K562 (cell line): ENCODE results near the gene SLC16A1. TPM values are rescaled to one million over a fixed set of nuclear protein-coding genes. Genes with fewer than 3 reads are reported as not detected.

Experiments used
- DIDO1 ChIP-seq: fragments of 450-650 bp; IDR thresholded peaks from 2 replicates; pipeline ENCODE4 v1.6.1; 2016; ENCODE audit warnings: low read depth, missing biosample characterization, missing genetic modification characterization
- FUS ChIP-seq: fragments of 200-400 bp; formaldehyde crosslinking; optimal IDR thresholded peaks from 2 replicates; pipeline ENCODE3; 2017; ENCODE audit warnings: low read depth, low read length
- HDAC6 ChIP-seq: IDR thresholded peaks from 2 replicates; pipeline ENCODE4 v1.6.1; 2012; ENCODE audit warnings: low read depth, mild to moderate bottlenecking, control low read depth, inconsistent platforms, low read length, moderate library complexity
- HSF4 ChIP-seq: fragments of 250-450 bp; sonication (Bioruptor Pico); IDR thresholded peaks from 2 replicates; pipeline ENCODE4 v2.1.2; 2022; ENCODE audit warnings: mild to moderate bottlenecking, moderate library complexity, borderline replicate concordance
- RBM14 ChIP-seq: fragments of 200-400 bp; formaldehyde crosslinking; IDR thresholded peaks from 2 replicates; pipeline ENCODE4 v1.6.1; 2018; ENCODE audit warnings: low read depth, mild to moderate bottlenecking, low read length, moderate library complexity, borderline replicate concordance; ENCODE audit not compliant: insufficient read depth
- SMARCC2 ChIP-seq: fragments of 450-650 bp; IDR thresholded peaks from 2 replicates; pipeline ENCODE4 v1.6.1; 2017; ENCODE audit warnings: antibody characterized with exemption, moderate library complexity, mild to moderate bottlenecking, low read depth
- TAF1 ChIP-seq: IDR thresholded peaks from 2 replicates; pipeline ENCODE4 v1.6.1; 2011; ENCODE audit warnings: mild to moderate bottlenecking, low read length, moderate library complexity; ENCODE audit not compliant: insufficient read depth, control insufficient read depth, severe bottlenecking; ENCODE audit errors: extremely low read depth
- TRIM24 ChIP-seq, 2 experiments: fragments of 450-650 bp; IDR thresholded peaks; 2 replicates each; pipeline ENCODE4 v1.6.1; 2016
- U2AF2 ChIP-seq: fragments of 200-400 bp; formaldehyde crosslinking; optimal IDR thresholded peaks from 2 replicates; pipeline ENCODE3; 2017; ENCODE audit warnings: low read depth, mild to moderate bottlenecking, low read length
- ZEB2 ChIP-seq: fragments of 450-650 bp; IDR thresholded peaks from 2 replicates; pipeline ENCODE4 v1.6.1; 2016
- ZNF124 ChIP-seq: sonication (generic); formaldehyde crosslinking; IDR thresholded peaks from 2 replicates; pipeline ENCODE4 v1.8.1; 2022; ENCODE audit warnings: missing genetic modification reagents
- ZNF3 ChIP-seq: fragments of 250-450 bp; sonication (Bioruptor Pico); IDR thresholded peaks from 2 replicates; pipeline ENCODE4 v1.5.0; 2021; ENCODE audit warnings: mild to moderate bottlenecking, moderate library complexity
- ZNF830 ChIP-seq: fragments of 250-450 bp; sonication (Bioruptor Pico); IDR thresholded peaks from 2 replicates; pipeline ENCODE4 v1.5.0; 2021; ENCODE audit warnings: mild to moderate bottlenecking
- polyA plus RNA-seq, 8 experiments: library from polyadenylated mRNA; depleted of rRNA in 4 of 8; stranded (reverse) in 5 of 8; unstranded in 3 of 8; fragments of >200 nt; fragmentation: Nextera tagmentation in 2 of 8; fragmentation: Illumina TruSeq in 1 of 8; extraction: Ambion mirVana in 2 of 8; extraction: Trizol in 1 of 8; gene quantifications; 2 replicates each; pipeline versions ENCODE4 v1.2.1 to v1.2.3, GENCODE V29; 2011 to 2014; ENCODE audit warnings: inconsistent platforms in 1 of 8, missing spikeins in 1 of 8
- total RNA-seq, 7 experiments: library from RNA; depleted of rRNA in 6 of 7; stranded (reverse); fragments of >200 nt in 6 of 7; fragmentation: Illumina TruSeq in 2 of 7; extraction: Trizol in 2 of 7; gene quantifications; 2 replicates each; pipeline versions ENCODE4 v1.2.1 to v1.2.3, GENCODE V29; 2011 to 2021; ENCODE audit warnings: low replicate concordance in 1 of 7
- TF ChIP-seq, protein P1 (sequence below), 2 experiments: fragments of 150-350 bp in 1 of 2; IDR thresholded peaks; 2 replicates each; pipeline ENCODE4 v1.6.1; 2012 to 2016; ENCODE audit warnings: low read depth in 2 of 2, low read length in 2 of 2, mild to moderate bottlenecking in 1 of 2, moderate library complexity in 1 of 2
- TF ChIP-seq, protein P2 (sequence below): fragments of 250-450 bp; sonication (Bioruptor Pico); IDR thresholded peaks from 2 replicates; pipeline ENCODE4 v1.8.0; 2022; ENCODE audit warnings: inconsistent platforms

SLC16A1 gene
- total and polyA plus RNA-seq, 9 of the 15 experiments (the other 6 are each of a cell fraction or from before 2014, with no cell fraction given) = 73.1 to 244 (median 117) TPM

DNA sequence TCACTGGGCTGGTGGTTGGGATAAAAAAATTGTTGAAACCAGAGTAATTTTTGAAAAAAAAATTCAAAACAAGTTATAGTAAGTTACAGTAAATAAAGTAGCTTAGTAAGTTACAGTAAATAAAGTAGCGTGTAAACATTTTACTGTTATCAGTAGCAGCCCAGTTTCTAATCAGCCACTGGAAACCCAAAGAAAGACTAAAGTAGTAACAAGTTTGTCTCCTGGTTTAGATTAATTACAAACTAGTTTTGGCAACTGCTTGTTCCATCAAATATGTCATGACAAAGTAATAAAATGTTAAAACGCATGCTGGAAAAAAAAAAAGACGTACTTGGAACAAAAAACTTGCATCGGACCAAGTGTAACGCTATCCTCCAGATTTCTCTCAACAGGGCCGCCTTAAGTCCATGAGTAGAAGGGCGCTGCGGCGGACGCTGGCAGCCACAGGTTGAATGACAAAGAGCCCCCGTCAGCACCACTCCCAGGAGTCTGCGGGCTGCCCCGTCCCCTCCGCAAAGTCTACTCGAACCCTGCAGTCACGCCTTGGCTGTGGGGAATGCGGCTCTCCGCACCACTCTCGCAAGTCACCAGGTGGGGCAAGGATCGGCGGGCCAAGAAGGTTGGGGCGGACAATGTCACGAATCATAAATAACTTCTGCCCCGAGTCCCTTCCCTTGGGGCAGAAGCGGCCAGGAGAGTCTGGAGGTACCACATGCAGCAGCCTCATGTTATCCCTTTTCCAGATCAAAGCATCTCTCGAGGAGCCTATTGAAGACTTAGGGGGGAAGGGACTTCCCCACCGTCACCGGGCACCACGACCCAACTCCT, 837 bp downstream of the SLC16A1 start (continued):
- TF ChIP-seq, protein P1, sequence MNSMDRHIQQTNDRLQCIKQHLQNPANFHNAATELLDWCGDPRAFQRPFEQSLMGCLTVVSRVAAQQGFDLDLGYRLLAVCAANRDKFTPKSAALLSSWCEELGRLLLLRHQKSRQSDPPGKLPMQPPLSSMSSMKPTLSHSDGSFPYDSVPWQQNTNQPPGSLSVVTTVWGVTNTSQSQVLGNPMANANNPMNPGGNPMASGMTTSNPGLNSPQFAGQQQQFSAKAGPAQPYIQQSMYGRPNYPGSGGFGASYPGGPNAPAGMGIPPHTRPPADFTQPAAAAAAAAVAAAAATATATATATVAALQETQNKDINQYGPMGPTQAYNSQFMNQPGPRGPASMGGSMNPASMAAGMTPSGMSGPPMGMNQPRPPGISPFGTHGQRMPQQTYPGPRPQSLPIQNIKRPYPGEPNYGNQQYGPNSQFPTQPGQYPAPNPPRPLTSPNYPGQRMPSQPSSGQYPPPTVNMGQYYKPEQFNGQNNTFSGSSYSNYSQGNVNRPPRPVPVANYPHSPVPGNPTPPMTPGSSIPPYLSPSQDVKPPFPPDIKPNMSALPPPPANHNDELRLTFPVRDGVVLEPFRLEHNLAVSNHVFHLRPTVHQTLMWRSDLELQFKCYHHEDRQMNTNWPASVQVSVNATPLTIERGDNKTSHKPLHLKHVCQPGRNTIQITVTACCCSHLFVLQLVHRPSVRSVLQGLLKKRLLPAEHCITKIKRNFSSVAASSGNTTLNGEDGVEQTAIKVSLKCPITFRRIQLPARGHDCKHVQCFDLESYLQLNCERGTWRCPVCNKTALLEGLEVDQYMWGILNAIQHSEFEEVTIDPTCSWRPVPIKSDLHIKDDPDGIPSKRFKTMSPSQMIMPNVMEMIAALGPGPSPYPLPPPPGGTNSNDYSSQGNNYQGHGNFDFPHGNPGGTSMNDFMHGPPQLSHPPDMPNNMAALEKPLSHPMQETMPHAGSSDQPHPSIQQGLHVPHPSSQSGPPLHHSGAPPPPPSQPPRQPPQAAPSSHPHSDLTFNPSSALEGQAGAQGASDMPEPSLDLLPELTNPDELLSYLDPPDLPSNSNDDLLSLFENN (IDR thresholded peaks at IDR 0.05; ENCODE audit: low read depth in 2 of 2, low read length in 2 of 2) = no peak
- TF ChIP-seq U2AF2 (no peak), TAF1 (peak; percentile 63), ZNF830 (CRISPR knock-in tag) (no peak), ZNF124 (CRISPR knock-in tag) (no peak), HSF4 (CRISPR knock-in tag) (no peak), HDAC6 (no peak), TRIM24 (IDR thresholded peaks at IDR 0.05) (no peak), DIDO1 (no peak), ZNF3 (CRISPR knock-in tag) (no peak), RBM14 (no peak), ZEB2 (peak; percentile 47; the same call in 1 of the 2 replicates), SMARCC2 (peak; percentile 64; the same call in 1 of the 2 replicates), FUS (no peak)
- TF ChIP-seq, protein P2, sequence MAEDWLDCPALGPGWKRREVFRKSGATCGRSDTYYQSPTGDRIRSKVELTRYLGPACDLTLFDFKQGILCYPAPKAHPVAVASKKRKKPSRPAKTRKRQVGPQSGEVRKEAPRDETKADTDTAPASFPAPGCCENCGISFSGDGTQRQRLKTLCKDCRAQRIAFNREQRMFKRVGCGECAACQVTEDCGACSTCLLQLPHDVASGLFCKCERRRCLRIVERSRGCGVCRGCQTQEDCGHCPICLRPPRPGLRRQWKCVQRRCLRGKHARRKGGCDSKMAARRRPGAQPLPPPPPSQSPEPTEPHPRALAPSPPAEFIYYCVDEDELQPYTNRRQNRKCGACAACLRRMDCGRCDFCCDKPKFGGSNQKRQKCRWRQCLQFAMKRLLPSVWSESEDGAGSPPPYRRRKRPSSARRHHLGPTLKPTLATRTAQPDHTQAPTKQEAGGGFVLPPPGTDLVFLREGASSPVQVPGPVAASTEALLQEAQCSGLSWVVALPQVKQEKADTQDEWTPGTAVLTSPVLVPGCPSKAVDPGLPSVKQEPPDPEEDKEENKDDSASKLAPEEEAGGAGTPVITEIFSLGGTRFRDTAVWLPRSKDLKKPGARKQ = no peak
